GM21737 (cell line): ENCODE data around the gene GABRE.
"Not testable (repeated sequence)": the region's sequence is repeated elsewhere in the genome, so short reads cannot be mapped to it uniquely, and the experiment has no call there.

Source experiments
- ATAC-seq: cut with Tn5 transposase; IDR thresholded peaks from one replicate; pipeline ENCODE4 v1.9.1; 2021; ENCODE audit warnings: mild to moderate bottlenecking, moderate library complexity; ENCODE audit not compliant: unreplicated experiment

The GABRE gene

GRCh38 chrX:151970661-151971060, 3.8 kb downstream of the GABRE start:
- no peak for ATAC-seq

DNA sequence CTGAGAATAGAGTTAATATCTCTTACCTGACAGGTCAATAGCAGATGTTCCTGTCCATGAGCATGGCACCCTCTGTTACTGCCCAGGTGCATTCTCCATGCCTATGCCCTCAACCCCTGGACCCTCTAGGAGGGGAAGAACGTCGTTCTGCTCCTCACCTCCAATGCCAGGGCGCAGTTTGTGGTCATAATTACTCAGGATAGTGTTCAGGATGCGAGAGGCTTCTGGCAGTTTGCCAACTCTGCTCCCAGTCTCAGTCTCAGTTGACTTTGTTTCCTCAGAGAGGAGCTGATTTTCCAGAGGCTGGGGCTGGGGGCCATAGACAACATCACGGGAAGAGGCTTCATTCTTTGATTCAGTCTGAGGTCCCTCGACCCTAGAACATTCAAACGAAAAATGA, 4.4 kb downstream of the GABRE start:
- no peak for ATAC-seq

GRCh38 chrX:151966236-151966635, 8.2 kb downstream of the GABRE start:
- no peak for ATAC-seq

DNA sequence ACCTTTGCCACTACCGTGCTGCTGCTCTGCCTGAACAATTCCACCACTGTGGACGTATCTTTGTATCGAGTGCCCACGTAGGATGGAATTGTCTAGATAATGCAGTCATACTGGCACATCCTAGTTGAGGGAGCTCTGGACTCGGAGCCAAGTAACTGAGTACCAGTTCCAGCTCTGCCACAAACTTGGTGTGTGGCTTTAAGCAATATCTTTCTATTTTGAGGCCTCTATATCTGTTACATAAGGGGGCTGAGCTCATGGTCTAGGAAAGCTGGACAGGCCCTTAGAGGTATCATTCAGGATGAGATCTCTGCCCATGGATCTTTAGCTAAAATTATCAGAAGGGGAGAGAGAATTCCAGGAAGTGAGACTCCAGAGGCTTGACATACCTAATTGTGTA, 12.4 kb downstream of the GABRE start:
- no peak for ATAC-seq

DNA sequence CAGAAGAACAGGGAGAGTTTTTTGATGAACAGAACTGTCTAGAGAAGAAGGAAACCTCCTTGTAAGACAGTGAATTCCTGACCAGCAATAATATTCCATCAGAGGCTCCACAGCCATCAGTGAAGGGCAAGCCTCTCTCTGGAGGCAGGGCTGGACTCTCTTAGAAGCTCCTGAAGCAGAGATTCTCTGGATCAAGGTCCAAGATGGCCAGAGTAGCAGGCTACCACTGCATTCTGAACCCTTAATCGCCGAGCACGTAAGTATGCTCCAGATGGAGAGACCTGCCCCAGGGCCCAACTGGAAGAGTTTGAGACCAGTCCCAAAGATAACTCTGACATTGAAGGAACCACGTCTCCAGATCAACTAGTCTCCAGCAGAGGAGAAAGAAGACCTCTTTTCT, 16.4 kb downstream of the GABRE start:
- no peak for ATAC-seq

DNA sequence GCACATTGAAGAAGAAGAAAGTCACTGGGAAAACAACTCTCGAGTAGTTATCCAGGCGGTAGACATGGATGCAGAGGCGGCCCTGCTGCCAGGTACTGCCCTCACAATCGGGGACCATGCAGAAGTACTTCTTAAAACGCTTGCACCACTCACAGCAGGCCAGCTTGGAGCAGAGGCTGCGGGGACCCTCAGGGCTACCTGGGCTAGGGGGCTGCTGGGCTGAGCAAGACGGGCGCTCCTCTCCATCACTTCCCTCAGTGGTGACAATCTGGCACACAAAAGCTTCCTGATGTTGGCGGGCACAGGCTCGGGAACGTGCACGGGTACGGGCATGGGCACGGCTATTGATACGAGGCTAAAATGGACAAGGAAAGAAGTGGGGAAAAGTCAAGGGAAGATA, 19.7 kb downstream of the GABRE start:
- ATAC-seq, result no peak

- no peak for ATAC-seq
These were observed 36.3 kb downstream of the GABRE start for GRCh38 chrX:151938172-151938571.

DNA sequence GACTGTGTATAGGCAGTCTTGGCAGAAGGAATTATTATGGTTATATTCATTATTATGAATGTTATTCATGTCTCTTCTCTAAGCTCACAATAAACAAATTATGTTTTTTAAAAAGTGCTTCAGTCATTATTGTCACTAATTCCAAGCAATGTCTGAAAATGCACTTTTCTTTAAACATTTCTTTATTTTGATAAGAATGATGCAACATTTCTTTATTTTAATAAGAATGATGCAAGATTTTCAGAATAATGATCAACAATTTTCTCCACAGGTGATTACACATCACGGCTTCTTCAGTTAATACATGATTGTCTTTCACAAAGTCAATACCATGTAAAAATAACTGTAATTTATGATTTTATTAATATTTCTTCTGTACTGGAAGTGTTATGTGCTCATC, 39.1 kb downstream of the GABRE start:
- ATAC-seq, result no peak

DNA sequence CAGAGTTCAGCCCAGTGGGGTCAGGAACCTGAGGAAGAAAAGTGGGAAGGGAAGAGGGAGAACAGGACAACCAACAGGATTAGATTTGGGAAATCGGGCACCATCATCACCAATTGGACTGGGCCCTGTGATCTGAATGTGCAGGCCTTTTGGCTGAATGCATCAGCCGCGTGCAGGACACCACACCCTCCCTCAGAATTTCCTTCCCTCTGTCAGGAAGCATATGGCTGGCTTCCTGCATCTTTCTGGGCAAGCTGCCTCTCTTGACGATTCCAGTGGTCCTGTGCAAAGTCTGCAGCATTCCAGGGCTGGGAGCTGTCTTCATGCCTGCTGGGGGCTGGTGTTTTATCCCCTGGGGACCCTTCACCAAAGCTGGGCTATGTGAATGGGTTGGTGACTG, 45.4 kb downstream of the GABRE start:
- no peak for ATAC-seq

- no peak for ATAC-seq
These were observed 50.8 kb downstream of the GABRE start for GRCh38 chrX:151923648-151924047.

DNA sequence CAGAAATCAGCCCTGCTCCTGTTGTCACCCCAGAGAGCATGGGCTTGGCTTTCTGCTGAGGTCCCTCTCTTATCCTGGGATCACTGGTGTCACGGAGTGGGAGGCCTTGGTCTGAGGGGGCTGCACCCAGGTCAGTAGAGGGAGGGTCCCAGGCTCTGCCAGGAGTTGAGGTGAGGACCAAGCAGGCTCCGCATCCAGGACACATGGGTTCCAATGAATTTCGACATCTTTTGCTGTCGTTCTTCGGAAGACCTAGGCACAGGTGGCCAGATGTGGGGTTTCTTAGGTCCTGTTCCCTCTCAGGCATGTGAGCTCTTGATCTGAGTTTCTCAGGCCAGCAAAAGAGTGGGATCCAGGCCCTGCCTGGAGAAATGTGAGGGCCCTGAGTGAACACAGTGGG, 51.8 kb downstream of the GABRE start:
- ATAC-seq, result no peak

GRCh38 chrX:151921866-151922265, 52.6 kb downstream of the GABRE start:
- ATAC-seq, result no peak

GRCh38 chrX:151921292-151921691, 53.2 kb downstream of the GABRE start:
- no peak for ATAC-seq

DNA sequence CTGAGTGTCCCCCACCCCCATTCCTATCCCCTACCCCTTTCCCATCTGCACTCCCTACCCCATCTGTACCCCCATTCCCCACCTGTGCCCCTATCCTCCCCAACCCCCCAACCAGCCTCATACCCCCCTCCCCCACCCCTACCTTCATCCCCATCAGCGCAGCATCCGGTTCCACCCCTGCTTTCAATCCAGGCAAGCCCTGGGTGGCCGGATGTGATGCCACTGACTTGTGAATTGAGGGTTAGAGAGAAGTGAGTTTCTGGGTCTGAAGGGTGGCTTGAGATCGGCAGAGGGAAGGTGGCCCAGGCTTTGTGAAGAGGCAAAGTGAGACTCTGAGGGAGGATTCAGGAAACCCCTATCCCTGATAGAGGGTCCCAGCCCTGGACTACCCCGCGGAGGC, 53.9 kb downstream of the GABRE start:
- no peak for ATAC-seq

GRCh38 chrX:151920101-151920500, 54.4 kb downstream of the GABRE start:
- no peak for ATAC-seq

GRCh38 chrX:151919610-151920009, 54.9 kb downstream of the GABRE start:
- no peak for ATAC-seq

DNA sequence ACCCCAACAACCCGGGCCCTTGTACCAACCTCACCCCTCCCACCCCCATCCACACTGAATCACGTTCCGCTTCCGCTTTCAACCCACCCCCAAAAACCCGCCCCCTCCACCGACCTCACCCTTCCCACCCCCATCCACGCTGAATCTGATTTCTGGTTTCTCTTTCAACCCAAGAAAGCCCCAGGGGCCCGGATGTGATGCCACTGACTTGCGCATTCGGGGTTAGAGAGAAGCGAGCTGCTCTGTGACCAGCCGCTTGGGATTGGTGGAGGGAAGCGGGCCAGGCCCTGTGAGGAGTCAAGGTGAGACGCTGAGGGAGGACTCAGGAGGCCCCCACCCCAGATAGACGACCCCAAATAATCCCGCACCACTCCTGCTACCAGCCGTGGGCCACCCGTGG, 55.7 kb downstream of the GABRE start:
- not testable (repeated sequence) for ATAC-seq

DNA sequence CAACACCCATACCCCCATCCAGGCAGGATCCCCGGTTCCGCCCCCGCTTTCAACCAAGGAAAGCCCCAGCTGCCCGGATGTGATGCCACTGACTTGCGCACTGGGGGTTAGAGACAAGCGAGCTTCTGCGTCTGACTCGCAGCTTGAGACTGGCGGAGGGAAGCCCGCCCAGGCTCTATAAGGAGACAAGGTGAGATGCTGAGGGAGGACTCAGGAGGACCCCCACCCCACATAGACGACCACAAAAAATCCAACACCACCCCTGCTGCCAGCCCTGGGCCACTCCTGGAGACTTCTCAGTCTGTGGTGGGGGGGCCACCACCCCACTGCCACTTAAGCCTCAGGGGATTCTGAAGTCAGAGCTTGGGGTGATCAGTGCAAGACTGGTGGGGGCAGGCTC, 61.7 kb downstream of the GABRE start, which contains the start of gene MAGEA4:
Gene MAGEA4, plus strand, starts transcription at position 110 of the 400 bp plus-strand sequence. CDS start 10,776 bp downstream, outside the sequence.
- ATAC-seq, result no peak

DNA sequence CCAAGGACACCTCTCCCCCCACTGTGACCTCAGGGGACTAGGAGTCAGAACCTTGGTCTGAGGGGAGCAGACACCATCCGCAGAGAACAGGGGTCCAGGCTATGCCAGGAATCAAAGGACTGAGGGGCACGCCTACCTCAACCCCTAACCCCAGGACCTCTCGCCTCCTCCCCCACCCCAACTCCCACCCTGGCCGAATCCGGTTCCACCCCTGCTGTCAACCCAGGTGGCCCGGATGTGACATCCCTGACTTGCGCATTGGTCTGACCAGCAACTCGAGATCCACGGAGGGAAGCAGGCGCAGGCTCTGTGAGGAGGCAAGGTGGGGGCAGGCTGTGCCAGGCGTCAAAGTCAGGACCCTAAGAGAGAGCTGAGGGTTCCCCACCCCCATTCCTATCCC, 62.3 kb downstream of the GABRE start:
- no peak for ATAC-seq

GRCh38 chrX:151904989-151905388, 69.5 kb downstream of the GABRE start:
- ATAC-seq, result no peak
